Ramos (cell line): ENCODE data around the gene KRT15.

Experiments used
- in situ Hi-C: fragments of 300-500 bp; cut with MboI; formaldehyde crosslinking; loops from one replicate; pipeline ENCODE4 v1.14.3; 2022; ENCODE audit warnings: low sequenced_read_pairs; ENCODE audit not compliant: unreplicated experiment

KRT15 gene

GRCh38 chr17:41484920-41485904 is 33.5 kb downstream of the KRT15 start:
- in situ Hi-C loops, result no loop called here

GRCh38 chr17:41483991-41484826 is 34.5 kb downstream of the KRT15 start:
- in situ Hi-C loops, result no loop called here

- in situ Hi-C loops, result no loop called here
These were observed 35.2 kb downstream of the KRT15 start for GRCh38 chr17:41483531-41483930.

GRCh38 chr17:41481036-41481435 is 37.7 kb downstream of the KRT15 start, which contains the start of gene KRT35:
Gene KRT35, minus strand, starts transcription at chr17:41481151. Its CDS starts 54 bp downstream, at chr17:41481097.
- in situ Hi-C loops, result no loop called here

- in situ Hi-C loops, result no loop called here
These were observed 38.1 kb downstream of the KRT15 start for GRCh38 chr17:41480581-41480980.

- in situ Hi-C loops, result no loop called here
These were observed 38.6 kb downstream of the KRT15 start for GRCh38 chr17:41480136-41480535.

- in situ Hi-C loops, result no loop called here
These were observed 40.5 kb downstream of the KRT15 start for GRCh38 chr17:41478237-41478636.

- in situ Hi-C loops, result no loop called here
These were observed 41.5 kb downstream of the KRT15 start for GRCh38 chr17:41476866-41477815.

- in situ Hi-C loops, result no loop called here
These were observed 43.3 kb downstream of the KRT15 start for GRCh38 chr17:41475421-41475820.

- in situ Hi-C loops, result no loop called here
These were observed 43.8 kb downstream of the KRT15 start for GRCh38 chr17:41474863-41475262.

GRCh38 chr17:41468346-41468745 is 50.3 kb downstream of the KRT15 start:
- in situ Hi-C loops, result no loop called here

- in situ Hi-C loops, result no loop called here
These were observed 51.1 kb downstream of the KRT15 start for GRCh38 chr17:41467561-41467960.

- in situ Hi-C loops, result no loop called here
These were observed 51.7 kb downstream of the KRT15 start, which contains the start of gene KRT32 for GRCh38 chr17:41466988-41467387. Gene KRT32, minus strand, starts transcription at chr17:41467386. Its CDS starts 61 bp downstream, at chr17:41467325.

GRCh38 chr17:41464682-41465081 is 54.0 kb downstream of the KRT15 start:
- in situ Hi-C loops, result no loop called here

- in situ Hi-C loops, result no loop called here
These were observed 54.5 kb downstream of the KRT15 start for GRCh38 chr17:41464173-41464572.

- in situ Hi-C loops, result no loop called here
These were observed 54.9 kb downstream of the KRT15 start for GRCh38 chr17:41463746-41464145.
